GM12801 (cell line): ENCODE results near the gene MED14.

Experiments used
- TF ChIP-seq, protein P1 (sequence below): IDR thresholded peaks from one replicate; pipeline ENCODE4 v1.5.1; 2011; ENCODE audit warnings: control low read depth; ENCODE audit not compliant: insufficient read length; ENCODE audit errors: extremely low read depth

Gene MED14

DNA sequence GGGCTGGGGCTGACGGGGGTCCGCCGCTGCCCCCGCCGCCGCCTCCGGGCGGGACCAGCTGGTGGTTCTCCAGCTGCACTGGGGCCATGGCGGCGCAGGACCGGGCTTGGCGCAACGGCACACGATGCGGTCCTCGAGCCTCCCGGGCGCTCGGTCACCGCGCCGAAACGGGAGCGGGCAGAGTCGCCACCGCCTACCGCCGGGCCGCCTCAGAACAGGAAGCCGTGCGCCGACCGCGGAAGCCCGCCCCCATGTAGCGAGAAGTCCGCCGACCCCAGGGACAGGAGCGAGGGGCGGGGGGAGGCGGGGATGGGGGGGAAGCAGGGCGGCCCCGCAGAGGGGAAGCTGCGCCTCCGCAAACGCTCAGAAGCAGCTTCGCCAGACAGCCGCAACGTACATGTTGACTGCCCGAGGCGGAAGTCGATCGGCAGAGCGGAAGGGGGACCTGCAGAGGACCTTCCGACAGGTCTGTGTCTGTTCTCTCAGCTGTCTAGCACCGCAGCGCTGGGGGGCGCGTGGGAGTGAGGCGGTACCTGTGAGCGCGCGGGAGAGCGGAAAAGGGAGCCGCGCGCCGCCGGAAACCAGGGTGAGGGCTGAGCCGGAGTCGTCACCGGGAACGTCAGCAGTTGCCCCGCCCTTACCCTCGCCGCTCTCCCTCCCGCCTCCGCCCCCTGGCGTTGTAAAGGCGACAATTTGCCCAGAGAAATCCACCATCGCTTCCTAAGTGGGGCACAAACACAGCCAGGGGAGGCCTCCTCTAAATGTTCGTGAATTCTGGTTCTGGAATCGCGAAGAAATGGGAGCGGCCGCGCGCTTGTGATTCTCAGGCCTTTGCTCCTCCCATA, at the start of gene MED14:
MED14 (minus strand) TSS at position 218 of the 845 bp plus-strand sequence; CDS start at position 88, 130 bp downstream.
- TF ChIP-seq, protein P1, sequence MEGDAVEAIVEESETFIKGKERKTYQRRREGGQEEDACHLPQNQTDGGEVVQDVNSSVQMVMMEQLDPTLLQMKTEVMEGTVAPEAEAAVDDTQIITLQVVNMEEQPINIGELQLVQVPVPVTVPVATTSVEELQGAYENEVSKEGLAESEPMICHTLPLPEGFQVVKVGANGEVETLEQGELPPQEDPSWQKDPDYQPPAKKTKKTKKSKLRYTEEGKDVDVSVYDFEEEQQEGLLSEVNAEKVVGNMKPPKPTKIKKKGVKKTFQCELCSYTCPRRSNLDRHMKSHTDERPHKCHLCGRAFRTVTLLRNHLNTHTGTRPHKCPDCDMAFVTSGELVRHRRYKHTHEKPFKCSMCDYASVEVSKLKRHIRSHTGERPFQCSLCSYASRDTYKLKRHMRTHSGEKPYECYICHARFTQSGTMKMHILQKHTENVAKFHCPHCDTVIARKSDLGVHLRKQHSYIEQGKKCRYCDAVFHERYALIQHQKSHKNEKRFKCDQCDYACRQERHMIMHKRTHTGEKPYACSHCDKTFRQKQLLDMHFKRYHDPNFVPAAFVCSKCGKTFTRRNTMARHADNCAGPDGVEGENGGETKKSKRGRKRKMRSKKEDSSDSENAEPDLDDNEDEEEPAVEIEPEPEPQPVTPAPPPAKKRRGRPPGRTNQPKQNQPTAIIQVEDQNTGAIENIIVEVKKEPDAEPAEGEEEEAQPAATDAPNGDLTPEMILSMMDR: no peak

DNA sequence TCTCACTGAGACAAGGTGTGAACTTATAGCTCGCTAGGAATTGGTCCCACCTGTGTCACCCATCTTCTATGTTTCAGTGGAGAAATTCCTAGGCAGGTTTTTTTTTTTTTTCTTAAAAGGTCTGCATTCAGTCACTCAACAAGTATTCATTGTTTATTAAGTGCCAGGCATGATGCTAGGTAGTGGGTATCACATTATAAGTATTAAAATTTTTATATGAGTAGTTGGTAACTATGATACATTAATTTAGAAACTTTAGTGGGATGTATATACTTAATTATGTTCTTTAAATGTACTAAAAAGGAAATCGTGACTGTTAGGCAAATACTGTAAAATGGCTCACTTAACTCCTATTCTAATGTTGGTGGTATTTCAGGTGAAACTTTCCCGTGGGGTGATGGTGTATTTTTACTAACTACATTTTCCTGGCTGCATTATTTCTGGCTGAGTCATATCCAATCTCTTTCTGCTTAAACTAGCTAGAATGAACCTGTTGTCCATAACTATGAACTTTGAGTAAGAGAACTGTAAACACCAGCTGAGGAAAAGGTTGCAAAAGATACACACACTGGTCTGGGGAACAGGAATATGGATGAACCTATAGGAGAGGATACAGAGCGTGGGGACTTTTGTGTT, 49.3 kb upstream of the MED14 start:
- TF ChIP-seq, protein P1: no peak

DNA sequence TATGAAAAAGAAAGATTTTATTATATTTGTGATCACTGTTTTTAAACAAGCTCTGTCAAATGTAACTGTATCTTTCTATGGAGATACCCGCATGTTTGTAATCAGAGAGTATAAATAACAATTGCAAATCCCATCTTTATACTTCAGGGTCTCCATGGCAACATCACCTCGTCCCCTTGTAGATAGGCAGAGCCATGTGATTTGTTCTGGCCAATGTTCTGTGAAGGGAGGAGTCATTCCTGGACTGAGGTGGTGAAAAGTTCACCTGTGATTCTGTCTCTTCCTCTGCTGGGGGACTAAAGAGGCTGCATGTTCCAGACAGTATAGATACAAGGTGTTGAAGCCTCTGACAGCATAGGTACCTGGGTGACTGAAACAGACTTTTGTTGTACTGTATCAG, 45.6 kb upstream of the MED14 start:
- TF ChIP-seq, protein P1: no peak

DNA sequence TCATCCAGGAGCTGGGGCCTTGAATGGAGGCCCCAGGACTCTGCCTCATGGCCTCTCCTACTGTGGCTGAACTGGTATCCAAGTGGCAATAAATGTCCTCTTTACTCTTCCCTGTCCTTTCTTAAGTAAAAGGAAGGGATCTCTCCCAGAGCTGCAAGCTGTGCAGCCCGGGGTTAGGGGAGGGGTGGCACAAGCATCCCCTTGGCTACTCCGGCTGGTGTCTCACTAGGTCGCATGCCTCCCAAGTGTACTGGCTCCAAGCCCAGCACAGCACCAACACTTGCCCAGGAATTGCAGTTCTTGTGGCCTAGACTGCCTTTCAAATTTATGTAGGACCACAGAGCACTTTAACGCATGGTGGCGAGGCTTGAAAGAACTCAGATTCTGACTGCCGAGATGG, 44.7 kb upstream of the MED14 start:
- TF ChIP-seq, protein P1: no peak

DNA sequence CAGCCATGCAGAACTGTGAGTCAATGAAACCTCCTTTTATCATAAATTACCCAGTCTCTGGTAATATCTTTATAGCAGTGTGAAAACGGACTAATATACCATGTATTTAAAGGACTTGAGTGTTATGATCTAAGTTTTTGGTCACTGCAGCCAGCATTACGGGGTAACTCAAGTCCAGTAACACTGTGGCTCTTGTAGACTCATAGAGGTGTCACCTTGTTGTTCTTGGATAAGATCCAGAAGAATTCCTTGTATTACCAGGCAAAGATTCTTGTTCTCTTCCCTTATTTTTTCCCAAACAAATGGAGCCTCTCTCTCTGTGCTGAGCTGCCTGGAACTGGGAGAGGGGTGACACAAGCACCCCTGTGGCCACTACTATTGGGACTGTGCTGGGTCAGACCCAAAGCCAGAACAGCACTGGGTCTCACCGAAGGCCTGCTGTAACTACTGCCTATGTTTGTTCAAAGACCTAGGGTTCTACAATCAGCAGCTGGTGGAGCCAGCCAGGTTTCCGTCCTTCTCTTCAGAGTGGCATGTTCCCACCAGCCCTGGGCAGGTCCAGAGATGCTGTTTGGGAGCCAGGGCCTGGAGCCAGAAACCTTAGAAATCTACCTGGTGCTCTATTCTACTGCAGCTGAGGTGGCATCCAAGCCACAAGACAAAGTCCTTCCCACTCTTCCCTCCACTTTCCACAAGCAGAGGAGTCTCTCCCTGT, 43.7 kb upstream of the MED14 start:
- TF ChIP-seq, protein P1: no peak

DNA sequence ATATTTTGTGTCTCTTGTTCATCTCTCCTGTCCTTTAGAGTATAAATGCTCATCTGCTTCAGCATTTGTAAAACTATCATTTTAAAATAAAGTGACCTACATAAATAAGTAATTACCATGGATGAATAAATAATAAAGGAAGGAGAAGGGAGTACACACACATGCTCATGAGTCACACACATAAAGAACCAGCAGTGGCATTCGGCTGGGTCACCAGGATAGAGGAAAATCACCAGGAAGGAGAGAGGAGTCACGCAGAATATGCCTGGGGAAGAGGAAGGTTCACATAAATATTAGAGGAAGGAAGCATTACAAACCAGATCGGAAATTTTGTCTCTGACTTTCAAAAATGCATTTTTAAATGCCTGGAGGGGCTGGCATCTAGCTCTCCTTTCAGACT, 38.5 kb upstream of the MED14 start:
- TF ChIP-seq, protein P1: no peak

DNA sequence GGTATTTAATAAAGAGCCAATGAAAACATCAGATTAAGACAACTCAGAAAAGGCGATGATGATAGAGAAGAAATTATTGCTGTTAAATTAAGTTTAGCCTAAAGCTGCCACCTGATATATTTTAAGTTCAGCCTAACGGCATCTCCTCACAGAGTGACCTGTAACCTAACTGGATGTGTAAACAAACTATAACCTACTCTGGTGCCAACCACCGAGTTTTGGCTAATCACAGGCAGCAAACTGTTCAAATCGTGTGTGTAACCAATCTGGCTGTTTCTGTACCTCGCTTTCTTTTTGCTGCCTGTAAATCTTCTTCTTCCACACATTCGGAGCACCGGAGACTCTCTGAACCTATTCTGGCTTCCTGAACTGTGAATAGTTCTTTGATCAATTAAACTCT, 37.8 kb upstream of the MED14 start:
- TF ChIP-seq, protein P1: no peak
